IMR-90 (cell line): ENCODE data around the gene SLC6A11. TPM values are rescaled to one million over a fixed set of nuclear protein-coding genes. Genes with fewer than 3 reads are reported as not detected.

Experiments used
- ATAC-seq: fragments of 200-7000 bp; cut with Tn5 transposase; 2 replicates; pipeline ENCODE4 v1.9.1; 2020; ENCODE audit warnings: low read depth, mild to moderate bottlenecking, moderate library complexity
- BruUV-seq: library from RNA; stranded (reverse); fragments of 400-500 nt; replicated peaks from 2 replicates; lab custom pipeline; 2021; lab: Mats Ljungman, UMichigan
- CTCF ChIA-PET: fragments of 300-600 bp; formaldehyde crosslinking; extraction: SDS; loops from one replicate; lab custom pipeline; 2021; ENCODE audit warnings: antibody characterized with exemption; lab: Yijun Ruan, JAX
- POLR2A ChIA-PET: fragments of 300-600 bp; sonication (Branson Sonifier 250); formaldehyde crosslinking; loops from one replicate; lab custom pipeline; 2022; ENCODE audit warnings: antibody characterized with exemption; ENCODE audit not compliant: unreplicated experiment; lab: Charles Lee
- DNase-seq: peaks from one replicate; pipeline ENCODE4 v3.0.0; 2013
- H2AFZ ChIP-seq: replicated peaks from 2 replicates; pipeline ENCODE3; 2013; ENCODE audit warnings: low read length, mild to moderate bottlenecking; ENCODE audit not compliant: poor library complexity
- H2AK5ac ChIP-seq: 2 replicates; pipeline ENCODE4 v1.6.1; 2013; ENCODE audit warnings: low read depth, low read length, inconsistent platforms
- H2AK9ac ChIP-seq: replicated peaks from 2 replicates; pipeline ENCODE3; 2013; ENCODE audit warnings: mild to moderate bottlenecking, low read depth, low read length, moderate library complexity; ENCODE audit not compliant: poor library complexity
- H2BK120ac ChIP-seq: 2 replicates; pipeline ENCODE4 v1.6.1; 2013; ENCODE audit warnings: low read depth, low read length, inconsistent platforms
- H2BK15ac ChIP-seq: 3 replicates; pipeline ENCODE4 v1.6.1; 2013; ENCODE audit warnings: low read depth, low read length, inconsistent platforms
- H2BK20ac ChIP-seq: 2 replicates; pipeline ENCODE4 v1.6.1; 2013; ENCODE audit warnings: low read depth, mild to moderate bottlenecking, inconsistent platforms, low read length, moderate library complexity
- H2BK5ac ChIP-seq: 2 replicates; pipeline ENCODE4 v1.6.1; 2013; ENCODE audit warnings: mild to moderate bottlenecking, low read depth, low read length, inconsistent platforms; ENCODE audit not compliant: poor library complexity, severe bottlenecking
- H3K14ac ChIP-seq: replicated peaks from 2 replicates; pipeline ENCODE4 v1.6.1; 2013; ENCODE audit warnings: low read depth, low read length, inconsistent platforms
- H3K18ac ChIP-seq: 2 replicates; pipeline ENCODE4 v1.6.1; 2013; ENCODE audit warnings: low read depth, low read length, control low read depth
- H3K23ac ChIP-seq: 2 replicates; pipeline ENCODE4 v1.6.1; 2013; ENCODE audit warnings: low read depth, low read length, inconsistent platforms
- H3K27ac ChIP-seq: 2 replicates; pipeline ENCODE4 v1.5.1; 2013; ENCODE audit warnings: mild to moderate bottlenecking, control low read depth, low read length; ENCODE audit not compliant: insufficient read depth
- H3K27me3 ChIP-seq: 2 replicates; pipeline ENCODE4 v1.6.1; 2013; ENCODE audit warnings: low read length; ENCODE audit not compliant: control insufficient read depth, insufficient read depth
- H3K36me3 ChIP-seq: 2 replicates; pipeline ENCODE4 v1.6.1; 2013; ENCODE audit warnings: low read length, mixed read lengths; ENCODE audit not compliant: control insufficient read depth, insufficient read depth
- H3K4ac ChIP-seq: 2 replicates; pipeline ENCODE4 v1.6.1; 2013; ENCODE audit warnings: low read depth, low read length, inconsistent platforms
- H3K4me1 ChIP-seq: 2 replicates; pipeline ENCODE4 v1.6.1; 2013; ENCODE audit warnings: low read length, mixed read lengths; ENCODE audit not compliant: control insufficient read depth, insufficient read depth
- H3K4me2 ChIP-seq: 2 replicates; pipeline ENCODE4 v1.6.1; 2013; ENCODE audit warnings: low read depth, mild to moderate bottlenecking, control low read depth, low read length, moderate library complexity
- H3K4me3 ChIP-seq: 2 replicates; pipeline ENCODE4 v1.5.1; 2013; ENCODE audit warnings: low read depth, mild to moderate bottlenecking, control low read depth, low read length, moderate library complexity; ENCODE audit not compliant: insufficient read depth
- H3K56ac ChIP-seq: 2 replicates; pipeline ENCODE4 v1.6.1; 2013; ENCODE audit warnings: low read length, inconsistent platforms; ENCODE audit not compliant: insufficient read depth; ENCODE audit errors: extremely low read depth
- H3K79me1 ChIP-seq, 2 experiments: 2 replicates each; pipeline ENCODE4 v1.6.1; 2013; ENCODE audit warnings: low read length in 2 of 2, inconsistent platforms in 1 of 2, low read depth in 1 of 2
- H3K9ac ChIP-seq: 2 replicates; pipeline ENCODE4 v1.6.1; 2013; ENCODE audit warnings: low read depth, low read length, control low read depth
- H3K9me1 ChIP-seq: 2 replicates; pipeline ENCODE4 v1.6.1; 2013; ENCODE audit warnings: low read length, inconsistent platforms; ENCODE audit not compliant: insufficient read depth
- H3K9me3 ChIP-seq: 2 replicates; pipeline ENCODE4 v1.6.1; 2013; ENCODE audit warnings: low read length; ENCODE audit not compliant: control insufficient read depth, insufficient read depth
- H4K20me1 ChIP-seq: 2 replicates; pipeline ENCODE4 v1.6.1; 2013; ENCODE audit warnings: low read length, inconsistent platforms; ENCODE audit not compliant: insufficient read depth
- H4K5ac ChIP-seq: 2 replicates; pipeline ENCODE4 v1.6.1; 2013; ENCODE audit warnings: mild to moderate bottlenecking, low read depth, low read length, control low read depth
- H4K8ac ChIP-seq, 2 experiments: 2 replicates each; pipeline ENCODE4 v1.6.1; 2013; ENCODE audit warnings: low read depth in 2 of 2, low read length in 2 of 2, control low read depth in 1 of 2, inconsistent platforms in 1 of 2
- H4K91ac ChIP-seq: 2 replicates; pipeline ENCODE4 v1.6.1; 2013; ENCODE audit warnings: low read depth, low read length, inconsistent platforms; ENCODE audit not compliant: insufficient read depth
- BHLHE40 ChIP-seq: fragments of 150-350 bp; IDR thresholded peaks from 2 replicates; pipeline ENCODE4 v1.6.1; 2016; ENCODE audit warnings: mild to moderate bottlenecking, low read depth, low read length
- CEBPB ChIP-seq: IDR thresholded peaks from 2 replicates; pipeline ENCODE4 v1.6.1; 2012; ENCODE audit warnings: low read depth, low read length, improper control_type of control experiment
- CHD1 ChIP-seq: IDR thresholded peaks from 2 replicates; pipeline ENCODE4 v1.6.1; 2012; ENCODE audit warnings: low read depth, low read length, improper control_type of control experiment
- FOS ChIP-seq: fragments of 150-350 bp; IDR thresholded peaks from 2 replicates; pipeline ENCODE4 v1.6.1; 2016; ENCODE audit warnings: low read depth, low read length
- MAFK ChIP-seq: IDR thresholded peaks from 2 replicates; pipeline ENCODE4 v1.6.1; 2012; ENCODE audit warnings: low read depth, low read length, improper control_type of control experiment
- MAZ ChIP-seq: IDR thresholded peaks from 2 replicates; pipeline ENCODE4 v1.6.1; 2012; ENCODE audit warnings: low read depth, mild to moderate bottlenecking, low read length, improper control_type of control experiment, moderate library complexity, borderline replicate concordance
- MXI1 ChIP-seq: IDR thresholded peaks from 2 replicates; pipeline ENCODE4 v1.6.1; 2012; ENCODE audit warnings: low read depth, mild to moderate bottlenecking, low read length, moderate library complexity, borderline replicate concordance
- NFE2L2 ChIP-seq: fragments of 150-350 bp; IDR thresholded peaks from 2 replicates; pipeline ENCODE4 v1.6.1; 2016; ENCODE audit warnings: low read depth, mild to moderate bottlenecking, low read length
- POLR2A ChIP-seq: IDR thresholded peaks from 2 replicates; pipeline ENCODE4 v1.6.1; 2012; ENCODE audit warnings: mild to moderate bottlenecking, low read depth, low read length
- RAD21 ChIP-seq: IDR thresholded peaks from 2 replicates; pipeline ENCODE4 v1.6.1; 2012; ENCODE audit warnings: low read length, improper control_type of control experiment
- RCOR1 ChIP-seq: IDR thresholded peaks from 2 replicates; pipeline ENCODE4 v1.6.1; 2012; ENCODE audit warnings: mild to moderate bottlenecking, low read length, improper control_type of control experiment; ENCODE audit not compliant: insufficient replicate concordance
- RFX5 ChIP-seq: IDR thresholded peaks from 2 replicates; pipeline ENCODE4 v1.8.0; 2012; ENCODE audit warnings: low read depth, mild to moderate bottlenecking, low read length, moderate library complexity
- SMC3 ChIP-seq: fragments of 150-350 bp; IDR thresholded peaks from 2 replicates; pipeline ENCODE4 v1.6.1; 2016; ENCODE audit warnings: low read depth, mild to moderate bottlenecking, antibody characterized with exemption, low read length, moderate library complexity
- WGBS, 2 experiments: methylation state at CpG; one replicate each; pipeline versions ENCODE4 v1.1.5 to v1.1.7; 2013; ENCODE audit warnings: missing lambda C conversion rate in 2 of 2; ENCODE audit not compliant: insufficient read length in 1 of 2; ENCODE audit errors: extremely low coverage in 2 of 2; 5-methylcytosine and 5-hydroxymethylcytosine counted together
- dilution Hi-C: fragments of 300-500 bp; cut with HindIII; formaldehyde crosslinking; loops from one replicate; pipeline ENCODE4 v1.14.3; 2018; ENCODE audit warnings: low sequenced_read_pairs; ENCODE audit not compliant: unreplicated experiment
- in situ Hi-C: fragments of 300-500 bp; cut with MboI; formaldehyde crosslinking; loops from 3 replicates; pipeline ENCODE4 v1.14.3; 2019; ENCODE audit warnings: low sequenced_read_pairs, inconsistent platforms, mixed read lengths
- intact Hi-C: fragments of 100-400 bp; cut with micrococcal nuclease; formaldehyde crosslinking; loops from 2 replicates; pipeline ENCODE4 v1.10.0; 2022
- polyA plus RNA-seq, 3 experiments: library from polyadenylated mRNA; depleted of rRNA; stranded (reverse); fragments of >200 nt; gene quantifications; 2 replicates each; pipeline ENCODE4 v1.2.3, GENCODE V29; 2012; ENCODE audit warnings: low replicate concordance in 1 of 3
- total RNA-seq: library from RNA; depleted of rRNA; stranded (reverse); fragments of >200 nt; gene quantifications from 2 replicates; pipeline ENCODE4 v1.2.3, GENCODE V29; 2012
- TF ChIP-seq, protein P1 (sequence below): fragments of 150-350 bp; IDR thresholded peaks from 2 replicates; pipeline ENCODE4 v1.6.1; 2017; ENCODE audit warnings: mild to moderate bottlenecking, antibody characterized with exemption, low read length, low read depth
- TF ChIP-seq, protein P2 (sequence below): conservative IDR thresholded peaks from 2 replicates; pipeline ENCODE4 v1.5.1; 2012; ENCODE audit warnings: mild to moderate bottlenecking, low read depth, low read length, improper control_type of control experiment
- TF ChIP-seq, protein P3 (sequence below): fragments of 150-350 bp; IDR thresholded peaks from 2 replicates; pipeline ENCODE4 v1.6.1; 2016; ENCODE audit warnings: low read depth, mild to moderate bottlenecking, low read length, moderate library complexity, borderline replicate concordance

The SLC6A11 gene
- total and polyA plus RNA-seq, 2 of the 4 experiments (the other 2 are of a cell fraction) = not detected

DNA sequence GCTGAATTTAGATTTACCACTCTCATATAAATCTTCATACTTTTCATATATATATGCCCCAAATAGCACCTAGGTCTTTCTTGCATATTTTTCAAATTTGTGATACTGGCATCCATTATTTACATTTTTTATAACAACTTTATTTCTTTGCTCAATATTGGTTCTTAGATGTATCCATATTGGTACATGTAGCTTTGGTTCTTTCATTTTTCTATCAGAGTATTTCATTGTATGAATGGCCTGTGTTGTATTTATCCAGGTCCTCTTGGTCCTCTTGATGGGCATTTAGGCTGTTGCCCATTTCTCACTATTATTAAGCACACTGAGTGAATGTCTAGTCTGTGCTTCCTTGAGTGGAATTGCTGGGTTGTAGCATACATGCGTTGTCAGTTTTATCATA is 8.4 kb downstream of the SLC6A11 start:
- ChIA-PET CTCF (no interaction called here), POLR2A (no interaction called here)
- no peak overlapping the region for H3K18ac ChIP-seq
- H3K4me1 ChIP-seq = no peaks in the 10 kb centered on the region
- H2BK5ac ChIP-seq = no peak overlapping the region
- WGBS, 2 experiments = no CpG with 5 or more reads among the region's 1 CpG
- no peak overlapping the region for H2AK9ac ChIP-seq
- H4K20me1 ChIP-seq = no peaks in the 10 kb centered on the region
- H3K36me3 ChIP-seq = no peaks in the 10 kb centered on the region
- no peak overlapping the region for H3K4me3 ChIP-seq
- no peak overlapping the region for H4K8ac ChIP-seq
- H2AK5ac ChIP-seq = no peak overlapping the region
- H3K79me1 ChIP-seq = no peaks in the 10 kb centered on the region
- H3K56ac ChIP-seq = no peak overlapping the region
- H2BK15ac ChIP-seq = no peak overlapping the region
- intact Hi-C loops (no loop called here), in situ Hi-C loops (no loop called here), dilution Hi-C loops (no loop called here)
- H3K4ac ChIP-seq = no peak overlapping the region
- no peak overlapping the region for H4K5ac ChIP-seq
- H3K27ac ChIP-seq = no peak overlapping the region
- no peaks in the 10 kb centered on the region for H3K9me1 ChIP-seq
- no TSS peak for BruUV-seq
- H3K14ac ChIP-seq = no peak overlapping the region
- no peaks in the 10 kb centered on the region for H3K9me3 ChIP-seq
- no peak overlapping the region for H3K23ac ChIP-seq
- H4K91ac ChIP-seq = no peak overlapping the region
- H3K27me3 ChIP-seq = no peaks in the 10 kb centered on the region
- TF ChIP-seq BHLHE40 (no peak), POLR2A (no peak), RAD21 (no peak), FOS (no peak), RCOR1 (no peak), MAZ (no peak), MAFK (no peak), CEBPB (no peak), RFX5 (no peak), NFE2L2 (no peak), SMC3 (no peak), MXI1 (no peak), CHD1 (no peak)
- TF ChIP-seq, protein P1, sequence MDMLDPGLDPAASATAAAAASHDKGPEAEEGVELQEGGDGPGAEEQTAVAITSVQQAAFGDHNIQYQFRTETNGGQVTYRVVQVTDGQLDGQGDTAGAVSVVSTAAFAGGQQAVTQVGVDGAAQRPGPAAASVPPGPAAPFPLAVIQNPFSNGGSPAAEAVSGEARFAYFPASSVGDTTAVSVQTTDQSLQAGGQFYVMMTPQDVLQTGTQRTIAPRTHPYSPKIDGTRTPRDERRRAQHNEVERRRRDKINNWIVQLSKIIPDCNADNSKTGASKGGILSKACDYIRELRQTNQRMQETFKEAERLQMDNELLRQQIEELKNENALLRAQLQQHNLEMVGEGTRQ = no peak
- TF ChIP-seq, protein P2, sequence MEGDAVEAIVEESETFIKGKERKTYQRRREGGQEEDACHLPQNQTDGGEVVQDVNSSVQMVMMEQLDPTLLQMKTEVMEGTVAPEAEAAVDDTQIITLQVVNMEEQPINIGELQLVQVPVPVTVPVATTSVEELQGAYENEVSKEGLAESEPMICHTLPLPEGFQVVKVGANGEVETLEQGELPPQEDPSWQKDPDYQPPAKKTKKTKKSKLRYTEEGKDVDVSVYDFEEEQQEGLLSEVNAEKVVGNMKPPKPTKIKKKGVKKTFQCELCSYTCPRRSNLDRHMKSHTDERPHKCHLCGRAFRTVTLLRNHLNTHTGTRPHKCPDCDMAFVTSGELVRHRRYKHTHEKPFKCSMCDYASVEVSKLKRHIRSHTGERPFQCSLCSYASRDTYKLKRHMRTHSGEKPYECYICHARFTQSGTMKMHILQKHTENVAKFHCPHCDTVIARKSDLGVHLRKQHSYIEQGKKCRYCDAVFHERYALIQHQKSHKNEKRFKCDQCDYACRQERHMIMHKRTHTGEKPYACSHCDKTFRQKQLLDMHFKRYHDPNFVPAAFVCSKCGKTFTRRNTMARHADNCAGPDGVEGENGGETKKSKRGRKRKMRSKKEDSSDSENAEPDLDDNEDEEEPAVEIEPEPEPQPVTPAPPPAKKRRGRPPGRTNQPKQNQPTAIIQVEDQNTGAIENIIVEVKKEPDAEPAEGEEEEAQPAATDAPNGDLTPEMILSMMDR = no peak
- TF ChIP-seq, protein P3, sequence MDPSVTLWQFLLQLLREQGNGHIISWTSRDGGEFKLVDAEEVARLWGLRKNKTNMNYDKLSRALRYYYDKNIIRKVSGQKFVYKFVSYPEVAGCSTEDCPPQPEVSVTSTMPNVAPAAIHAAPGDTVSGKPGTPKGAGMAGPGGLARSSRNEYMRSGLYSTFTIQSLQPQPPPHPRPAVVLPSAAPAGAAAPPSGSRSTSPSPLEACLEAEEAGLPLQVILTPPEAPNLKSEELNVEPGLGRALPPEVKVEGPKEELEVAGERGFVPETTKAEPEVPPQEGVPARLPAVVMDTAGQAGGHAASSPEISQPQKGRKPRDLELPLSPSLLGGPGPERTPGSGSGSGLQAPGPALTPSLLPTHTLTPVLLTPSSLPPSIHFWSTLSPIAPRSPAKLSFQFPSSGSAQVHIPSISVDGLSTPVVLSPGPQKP = no peak
- no peak overlapping the region for H2BK120ac ChIP-seq
- no peak overlapping the region for H3K9ac ChIP-seq
- H3K4me2 ChIP-seq = no peak overlapping the region
- no peak overlapping the region for H2AFZ ChIP-seq
- ATAC-seq = no peak
- no peak for DNase-seq
- H2BK20ac ChIP-seq = no peak overlapping the region
